GM12873 (cell line): ENCODE results near the gene RAPGEFL1.

Experiments used
- TF ChIP-seq, protein P1 (sequence below): IDR thresholded peaks from 2 replicates; pipeline ENCODE4 v1.5.1; 2012; ENCODE audit warnings: low read depth, mild to moderate bottlenecking, moderate library complexity, low read length, control low read depth; ENCODE audit not compliant: insufficient read depth; ENCODE audit errors: missing control alignments

RAPGEFL1 gene

GRCh38 chr17:40182606-40183005 lies 5.3 kb downstream of the RAPGEFL1 start:
- TF ChIP-seq, protein P1, sequence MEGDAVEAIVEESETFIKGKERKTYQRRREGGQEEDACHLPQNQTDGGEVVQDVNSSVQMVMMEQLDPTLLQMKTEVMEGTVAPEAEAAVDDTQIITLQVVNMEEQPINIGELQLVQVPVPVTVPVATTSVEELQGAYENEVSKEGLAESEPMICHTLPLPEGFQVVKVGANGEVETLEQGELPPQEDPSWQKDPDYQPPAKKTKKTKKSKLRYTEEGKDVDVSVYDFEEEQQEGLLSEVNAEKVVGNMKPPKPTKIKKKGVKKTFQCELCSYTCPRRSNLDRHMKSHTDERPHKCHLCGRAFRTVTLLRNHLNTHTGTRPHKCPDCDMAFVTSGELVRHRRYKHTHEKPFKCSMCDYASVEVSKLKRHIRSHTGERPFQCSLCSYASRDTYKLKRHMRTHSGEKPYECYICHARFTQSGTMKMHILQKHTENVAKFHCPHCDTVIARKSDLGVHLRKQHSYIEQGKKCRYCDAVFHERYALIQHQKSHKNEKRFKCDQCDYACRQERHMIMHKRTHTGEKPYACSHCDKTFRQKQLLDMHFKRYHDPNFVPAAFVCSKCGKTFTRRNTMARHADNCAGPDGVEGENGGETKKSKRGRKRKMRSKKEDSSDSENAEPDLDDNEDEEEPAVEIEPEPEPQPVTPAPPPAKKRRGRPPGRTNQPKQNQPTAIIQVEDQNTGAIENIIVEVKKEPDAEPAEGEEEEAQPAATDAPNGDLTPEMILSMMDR, result no peak

DNA sequence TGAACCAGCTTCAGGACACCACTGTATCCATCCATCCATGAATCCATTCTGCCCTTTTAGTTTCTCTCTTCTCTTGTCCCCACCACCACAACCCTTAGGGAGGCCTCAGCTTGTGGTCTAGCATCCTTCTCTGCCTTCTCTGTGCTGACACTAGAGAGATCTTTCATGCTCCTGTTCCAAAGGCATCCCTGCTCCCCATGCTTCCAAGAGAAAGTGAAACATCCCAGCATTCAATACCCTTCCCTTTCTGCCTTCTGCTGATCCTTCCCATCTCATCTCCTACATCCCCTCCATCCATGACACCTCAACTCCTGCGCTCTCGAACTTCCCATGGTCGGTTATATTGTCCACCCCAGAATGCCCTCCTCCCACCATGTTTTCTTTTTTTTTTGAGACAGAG lies 10.0 kb downstream of the RAPGEFL1 start:
- TF ChIP-seq, protein P1, result no peak

GRCh38 chr17:40188694-40189093 lies 11.4 kb downstream of the RAPGEFL1 start:
- TF ChIP-seq, protein P1, result no peak

GRCh38 chr17:40190197-40191021 lies 13.1 kb downstream of the RAPGEFL1 start:
- TF ChIP-seq, protein P1, result peak; percentile 66

GRCh38 chr17:40191237-40192208 lies 14.3 kb downstream of the RAPGEFL1 start:
- TF ChIP-seq, protein P1, result peak; percentile 87

DNA sequence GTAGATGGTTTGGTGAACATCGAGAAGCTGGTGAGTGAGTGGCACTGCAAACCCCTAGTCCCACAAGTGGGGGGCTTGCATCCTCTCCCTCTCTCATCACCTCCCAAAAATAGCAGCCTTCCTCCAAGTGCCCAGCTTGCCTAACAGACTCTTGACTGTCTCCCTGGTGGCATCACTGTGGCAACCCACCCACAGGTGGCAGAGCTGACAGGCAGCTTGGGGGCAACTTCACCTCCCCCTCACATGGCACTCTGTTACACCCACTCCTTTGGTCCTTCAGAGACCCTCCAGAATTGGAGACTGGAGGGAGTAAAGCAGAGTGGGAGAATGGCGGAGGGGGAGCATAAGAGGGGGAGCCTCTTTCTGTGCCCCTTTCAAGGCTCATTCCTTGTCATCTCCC lies 15.7 kb downstream of the RAPGEFL1 start:
- TF ChIP-seq, protein P1, result no peak

GRCh38 chr17:40194821-40195220 lies 17.6 kb downstream of the RAPGEFL1 start:
- TF ChIP-seq, protein P1, result no peak
